ENCODE results near the gene IPO4.

The IPO4 gene

DNA sequence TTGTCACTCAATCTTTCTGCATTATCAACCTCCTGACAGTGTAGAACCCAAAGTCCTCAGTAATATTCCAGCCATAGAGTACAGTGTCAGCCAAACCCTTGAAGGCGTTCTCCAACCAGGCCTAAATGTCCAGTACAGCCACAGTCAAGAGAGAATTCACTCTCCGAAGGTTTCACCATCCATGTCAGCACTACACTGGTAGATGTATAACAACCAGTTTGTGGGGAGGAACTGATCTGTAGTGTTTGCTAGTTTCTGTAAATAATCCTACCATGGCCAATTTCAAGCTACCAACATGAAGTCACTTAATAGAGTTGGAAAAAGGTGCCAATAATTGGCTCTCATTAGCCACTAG is 27.7 kb upstream of the IPO4 start:
- Histone ChIP-seq H3K4me2 (ENCODE audit: low read length) (peak overlapping the region; percentile 82), H3K9me3 (ENCODE audit: control insufficient read depth, insufficient read depth, low read length) (no peaks in the 10 kb centered on the region), H3K4me1 (ENCODE audit: control insufficient read depth, low read length) (peaks cover 31% of the 10 kb centered on the region), H3K4me3 (ENCODE audit: low read length) (peak overlapping the region; percentile 99), H3K9me2 (replicated peaks; ENCODE audit: control insufficient read depth, low read length) (no peaks in the 10 kb centered on the region), H3K27ac (ENCODE audit: low read depth, low read length) (no peak overlapping the region), H3K27me3 (ENCODE audit: control insufficient read depth, low read length) (no peaks in the 10 kb centered on the region), H4K20me1 (ENCODE audit: control insufficient read depth, insufficient read depth, low read depth, low read length) (no peaks in the 10 kb centered on the region), H3F3A (ENCODE audit: control insufficient read depth, insufficient read depth) (peaks cover 25% of the 10 kb centered on the region), H3K36me3 (ENCODE audit: control insufficient read depth, low read length) (peaks cover 27% of the 10 kb centered on the region), H3K79me2 (ENCODE audit: control insufficient read depth, low read length) (peaks cover 49% of the 10 kb centered on the region)
- TF ChIP-seq, protein P1, sequence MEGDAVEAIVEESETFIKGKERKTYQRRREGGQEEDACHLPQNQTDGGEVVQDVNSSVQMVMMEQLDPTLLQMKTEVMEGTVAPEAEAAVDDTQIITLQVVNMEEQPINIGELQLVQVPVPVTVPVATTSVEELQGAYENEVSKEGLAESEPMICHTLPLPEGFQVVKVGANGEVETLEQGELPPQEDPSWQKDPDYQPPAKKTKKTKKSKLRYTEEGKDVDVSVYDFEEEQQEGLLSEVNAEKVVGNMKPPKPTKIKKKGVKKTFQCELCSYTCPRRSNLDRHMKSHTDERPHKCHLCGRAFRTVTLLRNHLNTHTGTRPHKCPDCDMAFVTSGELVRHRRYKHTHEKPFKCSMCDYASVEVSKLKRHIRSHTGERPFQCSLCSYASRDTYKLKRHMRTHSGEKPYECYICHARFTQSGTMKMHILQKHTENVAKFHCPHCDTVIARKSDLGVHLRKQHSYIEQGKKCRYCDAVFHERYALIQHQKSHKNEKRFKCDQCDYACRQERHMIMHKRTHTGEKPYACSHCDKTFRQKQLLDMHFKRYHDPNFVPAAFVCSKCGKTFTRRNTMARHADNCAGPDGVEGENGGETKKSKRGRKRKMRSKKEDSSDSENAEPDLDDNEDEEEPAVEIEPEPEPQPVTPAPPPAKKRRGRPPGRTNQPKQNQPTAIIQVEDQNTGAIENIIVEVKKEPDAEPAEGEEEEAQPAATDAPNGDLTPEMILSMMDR (IDR thresholded peaks at IDR 0.05; ENCODE audit: low read depth, low read length, poor library complexity, severe bottlenecking) = no peak
- no peak for TF ChIP-seq EZH2phosphoT487 (IDR thresholded peaks at IDR 0.05; ENCODE audit: borderline replicate concordance, low read length)

DNA sequence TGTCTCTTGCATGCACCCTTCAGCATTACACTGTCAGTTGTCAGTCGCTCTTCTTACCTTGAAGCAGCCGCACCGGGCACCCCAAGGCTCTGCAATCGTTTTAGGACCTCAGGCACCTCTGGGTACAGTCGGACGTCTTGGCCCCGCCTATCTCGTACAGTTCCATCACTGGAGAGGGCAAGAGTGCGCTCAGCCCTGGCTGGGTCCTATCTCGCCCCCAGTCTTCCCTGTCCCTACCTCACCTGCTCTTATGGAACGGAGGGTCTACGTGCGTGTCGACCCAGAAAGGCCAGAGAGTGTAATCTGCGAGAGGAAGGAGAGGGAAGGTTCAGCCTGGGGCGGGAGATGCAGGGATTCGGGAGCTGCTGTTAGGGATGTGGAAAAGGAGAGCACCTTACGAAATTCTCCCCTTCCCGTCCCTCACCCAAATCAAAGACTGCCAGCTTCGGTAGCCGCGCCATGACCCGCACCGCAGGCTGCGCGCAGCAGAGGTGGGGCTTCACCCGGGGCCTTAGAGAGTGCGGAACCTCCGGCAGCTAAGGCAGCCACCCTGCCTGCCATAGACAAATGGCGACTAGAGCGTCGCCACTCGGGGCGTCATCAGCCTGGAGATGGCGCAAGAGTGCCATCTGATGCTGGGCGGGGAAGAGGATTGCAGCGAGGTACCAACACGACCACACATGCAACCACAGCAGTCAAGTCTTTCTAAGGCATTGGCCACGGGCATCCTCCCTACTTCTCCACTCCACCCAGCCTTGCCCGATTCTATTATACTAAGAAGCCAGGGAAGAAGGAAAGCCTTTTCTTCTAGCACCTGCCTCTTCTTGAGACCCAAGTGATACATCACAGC is 27.1 kb upstream of the IPO4 start, which contains the start of gene MDP1:
Gene MDP1, minus strand, starts transcription at position 572 of the 850 bp plus-strand sequence. Its CDS starts 111 bp downstream, at position 461.
- Histone ChIP-seq H4K20me1 (ENCODE audit: control insufficient read depth, insufficient read depth, low read depth, low read length) (no peaks in the 10 kb centered on the region), H3K79me2 (ENCODE audit: control insufficient read depth, low read length) (peaks cover 47% of the 10 kb centered on the region), H3K27me3 (ENCODE audit: control insufficient read depth, low read length) (no peaks in the 10 kb centered on the region), H3K4me3 (ENCODE audit: low read length) (peak within 1 kb of the TSS; percentile 99), H3F3A (ENCODE audit: control insufficient read depth, insufficient read depth) (peaks cover 25% of the 10 kb centered on the region), H3K27ac (ENCODE audit: low read depth, low read length) (peak within 1 kb of the TSS; percentile 87), H3K9me3 (ENCODE audit: control insufficient read depth, insufficient read depth, low read length) (no peaks in the 10 kb centered on the region), H3K36me3 (ENCODE audit: control insufficient read depth, low read length) (peaks cover 32% of the 10 kb centered on the region), H3K9me2 (replicated peaks; ENCODE audit: control insufficient read depth, low read length) (no peaks in the 10 kb centered on the region), H3K4me1 (ENCODE audit: control insufficient read depth, low read length) (peaks cover 31% of the 10 kb centered on the region), H3K4me2 (ENCODE audit: low read length) (peak within 1 kb of the TSS; percentile 82)
- no peak for TF ChIP-seq EZH2phosphoT487 (IDR thresholded peaks at IDR 0.05; ENCODE audit: borderline replicate concordance, low read length)
- TF ChIP-seq, protein P1 (IDR thresholded peaks at IDR 0.05; ENCODE audit: low read depth, low read length, poor library complexity, severe bottlenecking) = peak; percentile 81

DNA sequence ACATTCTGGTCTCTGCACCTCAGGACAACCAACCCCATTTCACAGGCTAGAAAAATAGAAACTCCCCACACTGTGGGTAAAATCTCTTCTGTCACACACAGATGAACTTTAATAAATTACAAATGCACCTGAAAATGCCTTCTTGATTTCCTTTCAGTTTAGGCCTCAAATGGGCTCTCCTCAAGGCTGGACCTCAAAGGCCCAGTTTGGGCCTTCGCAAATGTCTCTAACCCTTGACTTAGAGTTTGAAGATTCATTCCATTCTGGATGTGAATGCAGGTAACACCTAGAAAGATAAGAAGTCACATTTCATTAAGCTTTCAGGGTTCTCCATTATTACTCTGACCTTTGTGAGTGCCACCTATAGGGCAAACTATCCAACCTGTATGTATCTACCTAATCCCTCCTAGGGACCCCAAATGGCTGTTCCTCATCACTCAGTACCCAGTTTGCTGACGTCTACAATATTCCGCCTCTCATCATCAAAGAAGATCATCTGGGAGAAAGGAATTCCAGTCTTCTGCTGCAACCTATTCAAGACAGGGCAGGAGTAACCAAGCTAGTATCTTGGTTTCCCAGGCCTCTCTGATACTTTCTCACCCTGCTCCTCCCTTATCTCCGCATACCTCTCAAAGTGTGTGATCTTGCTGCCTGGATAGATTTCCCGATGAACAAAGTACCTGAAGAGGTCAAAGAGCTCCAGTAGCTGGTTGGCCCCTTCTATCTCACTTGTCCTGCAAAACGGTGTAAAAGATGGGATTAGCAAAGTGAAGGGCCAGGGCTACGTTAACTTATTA is 25.4 kb upstream of the IPO4 start:
- Histone ChIP-seq H3K27ac (ENCODE audit: low read depth, low read length) (peak overlapping the region; percentile 87), H3F3A (ENCODE audit: control insufficient read depth, insufficient read depth) (peaks cover 25% of the 10 kb centered on the region), H3K9me2 (replicated peaks; ENCODE audit: control insufficient read depth, low read length) (no peaks in the 10 kb centered on the region), H3K79me2 (ENCODE audit: control insufficient read depth, low read length) (peaks cover 35% of the 10 kb centered on the region), H3K36me3 (ENCODE audit: control insufficient read depth, low read length) (peaks cover 48% of the 10 kb centered on the region), H3K9me3 (ENCODE audit: control insufficient read depth, insufficient read depth, low read length) (no peaks in the 10 kb centered on the region), H3K4me3 (ENCODE audit: low read length) (peak overlapping the region; percentile 99), H4K20me1 (ENCODE audit: control insufficient read depth, insufficient read depth, low read depth, low read length) (no peaks in the 10 kb centered on the region), H3K4me1 (ENCODE audit: control insufficient read depth, low read length) (peaks cover 31% of the 10 kb centered on the region), H3K4me2 (ENCODE audit: low read length) (peak overlapping the region; percentile 82), H3K27me3 (ENCODE audit: control insufficient read depth, low read length) (no peaks in the 10 kb centered on the region)
- TF ChIP-seq EZH2phosphoT487 (IDR thresholded peaks at IDR 0.05; ENCODE audit: borderline replicate concordance, low read length) = no peak
- TF ChIP-seq, protein P1 (IDR thresholded peaks at IDR 0.05; ENCODE audit: low read depth, low read length, poor library complexity, severe bottlenecking) = peak; percentile 50

Measured in DOHH2 (cell line).